Mammary epithelial cell (primary cell): ENCODE measurements around the gene STK35.

ENCODE experiments used
- EZH2 ChIP-seq: IDR thresholded peaks from 2 replicates; pipeline ENCODE4 v1.6.1; 2012; ENCODE audit warnings: low read length, inconsistent platforms, borderline replicate concordance
- TF ChIP-seq, protein P1 (sequence below), 2 donors: IDR thresholded peaks in 1 of 2; conservative IDR thresholded peaks in 1 of 2; 2 replicates each; pipeline ENCODE4 v1.5.1; 2011 to 2012; ENCODE audit warnings: inconsistent platforms in 2 of 2, low read length in 2 of 2, mild to moderate bottlenecking in 2 of 2, control low read depth in 1 of 2, low read depth in 1 of 2; ENCODE audit not compliant: insufficient read depth in 1 of 2; ENCODE audit errors: extremely low read depth in 1 of 2

DNA sequence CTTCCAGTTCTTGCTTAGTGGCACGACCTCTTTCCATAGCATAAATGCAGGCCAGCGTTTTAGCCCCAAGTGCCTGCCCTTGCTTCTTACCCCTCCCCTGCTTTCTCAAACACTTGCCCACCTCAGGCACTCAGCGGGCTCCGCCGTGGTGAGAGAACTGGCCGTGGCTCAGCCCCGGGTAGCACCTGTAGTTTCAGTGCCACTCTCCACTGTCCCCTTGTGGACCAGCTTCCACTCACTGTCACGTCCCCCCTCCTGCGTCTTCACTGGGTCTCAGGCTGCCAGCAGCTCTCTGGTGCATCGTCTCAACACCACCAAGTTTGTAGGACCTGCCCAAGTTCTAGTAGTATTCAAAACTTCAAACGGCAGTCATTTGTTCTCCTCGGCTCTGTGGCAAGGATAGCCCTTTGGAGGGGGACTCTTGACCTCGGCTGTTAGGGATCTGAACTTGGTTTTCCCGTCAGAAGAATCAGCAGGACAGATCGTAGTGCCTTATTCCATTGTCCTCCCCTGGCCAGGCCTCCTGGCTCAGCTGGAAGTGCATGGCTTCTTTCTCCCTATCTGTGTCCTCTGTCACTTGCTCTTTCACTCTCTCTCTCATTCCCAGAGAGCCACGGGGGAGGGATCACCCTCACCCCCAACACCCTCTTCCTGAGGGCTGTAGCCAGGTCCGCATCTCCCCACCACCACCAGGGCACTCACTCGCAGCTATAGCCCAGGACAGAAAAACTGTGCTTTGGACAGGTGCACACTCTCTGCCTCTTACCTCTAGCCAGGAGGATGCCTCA is 44.6 kb downstream of the STK35 start:
- TF ChIP-seq, protein P1, sequence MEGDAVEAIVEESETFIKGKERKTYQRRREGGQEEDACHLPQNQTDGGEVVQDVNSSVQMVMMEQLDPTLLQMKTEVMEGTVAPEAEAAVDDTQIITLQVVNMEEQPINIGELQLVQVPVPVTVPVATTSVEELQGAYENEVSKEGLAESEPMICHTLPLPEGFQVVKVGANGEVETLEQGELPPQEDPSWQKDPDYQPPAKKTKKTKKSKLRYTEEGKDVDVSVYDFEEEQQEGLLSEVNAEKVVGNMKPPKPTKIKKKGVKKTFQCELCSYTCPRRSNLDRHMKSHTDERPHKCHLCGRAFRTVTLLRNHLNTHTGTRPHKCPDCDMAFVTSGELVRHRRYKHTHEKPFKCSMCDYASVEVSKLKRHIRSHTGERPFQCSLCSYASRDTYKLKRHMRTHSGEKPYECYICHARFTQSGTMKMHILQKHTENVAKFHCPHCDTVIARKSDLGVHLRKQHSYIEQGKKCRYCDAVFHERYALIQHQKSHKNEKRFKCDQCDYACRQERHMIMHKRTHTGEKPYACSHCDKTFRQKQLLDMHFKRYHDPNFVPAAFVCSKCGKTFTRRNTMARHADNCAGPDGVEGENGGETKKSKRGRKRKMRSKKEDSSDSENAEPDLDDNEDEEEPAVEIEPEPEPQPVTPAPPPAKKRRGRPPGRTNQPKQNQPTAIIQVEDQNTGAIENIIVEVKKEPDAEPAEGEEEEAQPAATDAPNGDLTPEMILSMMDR (conservative IDR thresholded peaks at IDR 0.05 in 1 of 2, IDR thresholded peaks at IDR 0.05 in 1 of 2; ENCODE audit: extremely low read depth in 1 of 2, insufficient read depth in 1 of 2, low read depth in 1 of 2, low read length in 2 of 2), result no peak
- no peak for TF ChIP-seq EZH2
